Adipocyte (in vitro differentiated cells): ENCODE data around the gene GDPGP1.

Source experiments
- DNase-seq: peaks from one replicate; pipeline ENCODE4 v3.0.0-alpha.2; 2015; ENCODE audit warnings: low read depth
- H3K27me3 ChIP-seq: replicated peaks from 2 replicates; pipeline ENCODE4 v1.7.0; 2013; ENCODE audit warnings: mild to moderate bottlenecking, low read length, moderate library complexity; ENCODE audit not compliant: control insufficient read depth, insufficient read depth
- H3K36me3 ChIP-seq: 2 replicates; pipeline ENCODE4 v1.7.0; 2013; ENCODE audit warnings: low read length, mild to moderate bottlenecking, moderate library complexity; ENCODE audit not compliant: control insufficient read depth, insufficient read depth, severe bottlenecking
- H3K4me1 ChIP-seq: 2 replicates; pipeline ENCODE4 v1.7.0; 2013; ENCODE audit warnings: mild to moderate bottlenecking, low read length, moderate library complexity; ENCODE audit not compliant: control insufficient read depth, insufficient read depth
- H3K4me3 ChIP-seq: 2 replicates; pipeline ENCODE4 v1.7.0; 2013; ENCODE audit warnings: mild to moderate bottlenecking, low read length, moderate library complexity
- H3K9ac ChIP-seq: 2 replicates; pipeline ENCODE4 v1.7.0; 2013; ENCODE audit warnings: mild to moderate bottlenecking, low read length, moderate library complexity
- H3K9me3 ChIP-seq: 2 replicates; pipeline ENCODE4 v1.7.0; 2013; ENCODE audit warnings: mild to moderate bottlenecking, low read length, moderate library complexity; ENCODE audit not compliant: control insufficient read depth

The GDPGP1 gene

GRCh38 chr15:90207252-90207651, 26.8 kb upstream of the GDPGP1 start:
- Histone ChIP-seq H3K4me1 (peaks cover 11% of the 10 kb centered on the region), H3K27me3 (no peaks in the 10 kb centered on the region), H3K36me3 (peaks cover 11% of the 10 kb centered on the region), H3K9ac (no peak overlapping the region), H3K4me3 (no peak overlapping the region), H3K9me3 (no peaks in the 10 kb centered on the region)
- no peak for DNase-seq

GRCh38 chr15:90208356-90208755, 25.7 kb upstream of the GDPGP1 start:
- H3K4me3 ChIP-seq = no peak overlapping the region
- H3K9ac ChIP-seq = no peak overlapping the region
- H3K9me3 ChIP-seq = no peaks in the 10 kb centered on the region
- peaks cover 9% of the 10 kb centered on the region for H3K4me1 ChIP-seq
- peaks cover 11% of the 10 kb centered on the region for H3K36me3 ChIP-seq
- DNase-seq = no peak
- H3K27me3 ChIP-seq = no peaks in the 10 kb centered on the region

- Histone ChIP-seq H3K4me3 (no peak overlapping the region), H3K4me1 (peaks cover 9% of the 10 kb centered on the region), H3K9ac (no peak overlapping the region), H3K27me3 (no peaks in the 10 kb centered on the region), H3K36me3 (peaks cover 11% of the 10 kb centered on the region), H3K9me3 (no peaks in the 10 kb centered on the region)
- no peak for DNase-seq
Observed at GRCh38 chr15:90209591-90209990, 24.4 kb upstream of the GDPGP1 start.

- Histone ChIP-seq H3K4me3 (no peak overlapping the region), H3K9me3 (no peaks in the 10 kb centered on the region), H3K36me3 (peaks cover 11% of the 10 kb centered on the region), H3K4me1 (peaks cover 8% of the 10 kb centered on the region), H3K9ac (no peak overlapping the region), H3K27me3 (no peaks in the 10 kb centered on the region)
- no peak for DNase-seq
Observed at GRCh38 chr15:90210593-90210992, 23.4 kb upstream of the GDPGP1 start.

- Histone ChIP-seq H3K4me3 (no peak overlapping the region), H3K9me3 (no peaks in the 10 kb centered on the region), H3K9ac (no peak overlapping the region), H3K36me3 (peaks cover 11% of the 10 kb centered on the region), H3K27me3 (no peaks in the 10 kb centered on the region), H3K4me1 (peaks cover 7% of the 10 kb centered on the region)
- no peak for DNase-seq
Observed at GRCh38 chr15:90211009-90211408, 23.0 kb upstream of the GDPGP1 start.

- Histone ChIP-seq H3K27me3 (no peaks in the 10 kb centered on the region), H3K9ac (no peak overlapping the region), H3K4me1 (peaks cover 7% of the 10 kb centered on the region), H3K9me3 (no peaks in the 10 kb centered on the region), H3K36me3 (peaks cover 11% of the 10 kb centered on the region), H3K4me3 (no peak overlapping the region)
- peak; percentile 41 for DNase-seq
Observed at GRCh38 chr15:90211440-90212143, 22.4 kb upstream of the GDPGP1 start.

- Histone ChIP-seq H3K27me3 (no peaks in the 10 kb centered on the region), H3K4me3 (no peak overlapping the region), H3K9ac (no peak overlapping the region), H3K9me3 (no peaks in the 10 kb centered on the region), H3K4me1 (peaks cover 7% of the 10 kb centered on the region), H3K36me3 (peaks cover 9% of the 10 kb centered on the region)
- no peak for DNase-seq
Observed at GRCh38 chr15:90212221-90213098, 21.5 kb upstream of the GDPGP1 start.

- peaks cover 7% of the 10 kb centered on the region for H3K4me1 ChIP-seq
- peaks cover 12% of the 10 kb centered on the region for H3K36me3 ChIP-seq
- no peaks in the 10 kb centered on the region for H3K9me3 ChIP-seq
- no peak for DNase-seq
- H3K9ac ChIP-seq = no peak overlapping the region
- no peak overlapping the region for H3K4me3 ChIP-seq
- H3K27me3 ChIP-seq = no peaks in the 10 kb centered on the region
Observed at GRCh38 chr15:90213122-90213817, 20.7 kb upstream of the GDPGP1 start.

- Histone ChIP-seq H3K4me3 (no peak overlapping the region), H3K4me1 (peaks cover 7% of the 10 kb centered on the region), H3K9ac (no peak overlapping the region), H3K9me3 (no peaks in the 10 kb centered on the region), H3K27me3 (no peaks in the 10 kb centered on the region), H3K36me3 (peaks cover 13% of the 10 kb centered on the region)
- no peak for DNase-seq
Observed at GRCh38 chr15:90213818-90214204, 20.2 kb upstream of the GDPGP1 start.

GRCh38 chr15:90214553-90215196, 19.3 kb upstream of the GDPGP1 start:
- no peak for DNase-seq
- H3K9me3 ChIP-seq = no peaks in the 10 kb centered on the region
- H3K27me3 ChIP-seq = no peaks in the 10 kb centered on the region
- no peak overlapping the region for H3K9ac ChIP-seq
- H3K4me3 ChIP-seq = no peak overlapping the region
- peaks cover 13% of the 10 kb centered on the region for H3K36me3 ChIP-seq
- H3K4me1 ChIP-seq = peaks cover 7% of the 10 kb centered on the region
